22Rv1 (cell line): ENCODE data around the gene SHC1.

ENCODE experiments used
- H3K27ac ChIP-seq: fragments of 450-650 bp; 2 replicates; pipeline ENCODE4 v1.5.1; 2017
- CTCF ChIP-seq: fragments of 450-650 bp; IDR thresholded peaks from 2 replicates; pipeline ENCODE4 v1.5.1; 2017; ENCODE audit warnings: mild to moderate bottlenecking
- ZFX ChIP-seq: fragments of 450-650 bp; IDR thresholded peaks from 2 replicates; pipeline ENCODE4 v1.6.1; 2017; ENCODE audit warnings: antibody characterized with exemption, borderline replicate concordance

The SHC1 gene

DNA sequence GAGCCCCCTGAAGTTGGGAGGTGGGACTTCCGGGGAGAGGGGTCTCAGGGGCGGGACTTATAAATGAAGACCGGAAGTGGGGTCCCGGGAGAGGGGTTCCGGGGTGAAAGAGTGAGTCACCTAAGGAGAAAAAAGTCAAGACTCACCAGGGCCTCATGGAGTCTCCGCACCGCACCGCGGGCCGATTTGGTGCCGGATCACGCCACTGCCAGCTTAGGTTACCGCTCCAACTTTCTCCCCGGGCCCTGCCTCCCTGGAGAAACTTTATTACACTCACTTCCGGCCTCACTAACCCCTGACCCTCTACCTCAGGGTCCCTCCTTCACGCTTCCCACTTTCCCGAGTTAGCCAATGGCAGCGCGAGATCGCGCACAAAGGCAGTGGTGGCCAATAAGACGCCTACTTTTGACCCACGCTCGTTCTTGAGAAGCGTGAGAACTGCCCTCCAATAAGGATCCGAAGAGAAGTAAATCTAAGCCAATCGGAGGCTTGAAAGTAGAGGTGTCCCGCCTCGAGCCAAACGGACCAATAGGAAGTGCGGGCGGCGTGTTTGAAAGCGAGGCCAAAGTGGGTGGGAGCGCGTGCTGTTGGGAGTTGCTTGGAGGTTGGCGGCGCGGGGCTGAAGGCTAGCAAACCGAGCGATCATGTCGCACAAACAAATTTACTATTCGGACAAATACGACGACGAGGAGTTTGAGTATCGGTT, 3.7 kb upstream of the SHC1 start, which contains the start of gene CKS1B:
Gene CKS1B (plus strand): TSS at position 580 of the 706 bp plus-strand sequence. CDS start 65 bp downstream, at position 645.
- H3K27ac ChIP-seq: peak within 1 kb of the TSS; percentile 98
- TF ChIP-seq CTCF (no peak), ZFX (no peak)

DNA sequence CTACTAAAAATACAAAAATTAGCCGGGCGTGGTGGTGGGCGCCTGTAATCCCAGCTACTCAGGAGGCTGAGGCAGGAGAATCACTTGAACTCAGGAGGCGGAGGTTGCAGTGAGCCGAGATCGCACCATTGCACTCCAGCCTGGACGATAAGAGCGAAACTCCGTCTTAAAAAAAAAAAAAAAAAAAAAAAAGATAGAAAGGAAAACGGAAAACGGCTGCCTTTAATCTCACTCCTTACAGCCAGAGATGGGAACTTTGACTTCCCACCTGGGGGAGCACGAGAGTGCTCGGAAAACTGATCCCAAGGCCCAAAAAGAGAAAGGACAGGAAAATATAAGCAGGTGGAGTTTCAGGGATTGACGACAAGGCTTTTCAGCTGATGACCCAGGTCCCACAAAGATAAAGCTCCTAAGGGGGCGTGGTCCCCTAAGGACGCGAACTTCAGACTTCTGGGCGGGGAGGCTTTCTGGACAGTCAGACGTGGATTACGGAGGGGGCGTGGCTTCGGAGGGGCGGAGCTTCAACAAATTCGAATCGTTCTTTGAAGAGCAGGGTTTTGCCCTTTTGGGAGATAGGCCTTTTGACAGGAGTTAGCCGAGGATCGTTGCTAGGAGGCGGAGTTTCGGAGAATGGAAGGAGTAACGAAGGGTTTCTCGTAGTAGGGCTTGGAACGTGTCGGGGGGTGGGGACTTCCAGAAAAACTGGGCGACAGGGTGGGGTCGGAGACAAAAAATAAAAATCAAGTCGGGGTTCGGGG, 3.0 kb upstream of the SHC1 start:
- TF ChIP-seq ZFX (no peak), CTCF (peak; percentile 62)
- H3K27ac ChIP-seq: peak overlapping the region; percentile 98

DNA sequence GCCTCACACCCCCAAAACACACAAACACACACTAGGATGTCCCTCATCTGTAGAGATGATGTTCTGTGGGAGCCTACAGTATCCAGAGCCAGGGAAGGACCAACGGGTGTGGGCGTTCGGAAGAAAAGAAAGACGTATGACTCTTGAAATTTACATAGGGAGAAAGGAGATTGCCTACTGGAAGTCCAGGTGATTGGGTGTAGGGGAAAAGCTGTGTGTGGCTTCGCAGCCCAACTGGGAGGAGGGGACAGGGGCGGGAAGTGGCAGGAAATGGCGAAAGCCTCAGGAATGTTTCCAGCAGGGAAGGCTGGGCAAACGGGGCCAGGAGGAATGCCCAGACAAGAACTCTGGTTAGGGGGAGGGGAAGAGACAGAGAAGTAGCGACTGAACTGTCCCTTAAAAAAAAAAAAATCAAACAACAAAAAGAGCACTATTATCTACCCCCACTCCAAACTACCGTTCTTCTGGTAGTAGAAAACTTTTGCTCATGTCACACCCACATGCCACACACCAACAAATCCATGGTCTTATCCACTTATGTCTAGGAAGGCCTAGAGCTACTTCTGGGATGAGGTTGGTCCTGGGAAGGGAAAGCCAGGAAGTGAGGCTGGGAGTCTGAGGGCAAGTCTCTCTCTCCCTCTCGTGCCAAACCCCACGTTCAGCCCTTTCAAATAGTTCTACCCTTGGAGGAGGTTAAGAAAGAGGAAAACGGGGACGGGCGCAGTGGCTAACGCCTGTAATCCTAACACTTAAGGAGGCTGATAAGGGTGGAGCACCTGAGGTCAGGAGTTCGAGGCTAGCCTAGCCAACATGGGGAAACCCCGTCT, 2.2 kb upstream of the SHC1 start:
- H3K27ac ChIP-seq: peak overlapping the region; percentile 98
- TF ChIP-seq CTCF (no peak), ZFX (no peak)

DNA sequence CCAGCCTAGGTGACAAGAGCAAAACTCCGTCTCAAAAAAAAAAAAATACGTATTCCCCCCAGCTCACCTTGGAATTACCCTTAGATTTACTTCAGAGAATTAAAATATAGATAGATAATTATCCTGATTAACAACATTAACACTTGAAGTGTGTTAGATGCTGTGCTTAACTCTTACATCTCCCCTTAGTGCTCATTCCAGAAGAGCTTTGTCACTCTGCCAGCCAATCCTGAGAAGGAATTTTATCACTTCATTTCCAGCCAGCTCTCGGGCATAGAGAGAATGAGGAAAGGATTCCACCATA, 1.6 kb upstream of the SHC1 start:
- peak overlapping the region; percentile 98 for H3K27ac ChIP-seq
- TF ChIP-seq ZFX (no peak), CTCF (no peak)

DNA sequence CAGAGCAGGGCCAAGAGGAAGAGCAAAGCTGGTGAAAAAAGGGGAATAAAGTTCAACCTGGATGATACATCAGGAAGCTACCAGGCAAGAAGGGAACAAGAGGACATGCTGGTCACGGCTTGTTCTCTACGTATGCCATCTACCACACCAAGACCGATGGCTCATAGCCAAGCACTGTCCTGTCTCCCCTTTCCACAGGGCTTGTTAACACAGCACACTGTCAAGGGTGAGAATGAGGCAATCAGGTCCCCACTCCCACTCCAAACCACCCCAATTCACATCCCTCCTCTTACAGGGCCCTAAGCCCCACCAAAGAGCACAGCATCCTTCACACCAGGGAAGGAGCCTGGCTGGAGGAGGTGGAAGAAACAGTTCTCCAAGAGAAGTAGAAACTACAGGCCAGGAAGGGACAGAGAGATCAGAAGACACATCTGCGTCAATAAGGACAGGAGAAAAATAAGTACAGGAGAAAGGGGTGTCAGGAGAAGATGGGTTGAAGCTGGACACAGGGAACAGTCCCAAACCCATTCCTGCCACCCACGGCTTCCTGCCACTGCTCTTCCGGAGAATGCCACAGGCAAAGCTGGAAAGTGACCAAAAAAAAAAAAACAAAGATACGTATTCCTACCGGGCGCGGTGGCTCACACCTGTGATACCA, 923 bp upstream of the SHC1 start:
- H3K27ac ChIP-seq: peak overlapping the region; percentile 98
- no peak for TF ChIP-seq CTCF
- no peak for TF ChIP-seq ZFX

- H3K27ac ChIP-seq: peak overlapping the region; percentile 98
- TF ChIP-seq ZFX (no peak), CTCF (no peak)
Measured at GRCh38 chr1:154969860-154970452, 591 bp downstream of the SHC1 start.
